Upper lobe of left lung (tissue), 4 donors: ENCODE data around the gene SNX30.

Experiments
- EP300 ChIP-seq, 4 donors: sonication (generic); formaldehyde crosslinking; IDR thresholded peaks; one replicate each; pipeline ENCODE4 v1.5.1; 2017; ENCODE audit warnings: antibody characterized with exemption in 4 of 4, control low read depth in 2 of 4
- POLR2A ChIP-seq, 4 donors: fragments of 450-650 bp; IDR thresholded peaks; one replicate each; pipeline ENCODE4 v1.5.1; 2016 to 2017; ENCODE audit warnings: antibody characterized with exemption in 4 of 4, mild to moderate bottlenecking in 2 of 4
- TF ChIP-seq, protein P1 (sequence below), 6 experiments: fragments of 450-650 bp in 4 of 6; fragments of 200-600 bp in 2 of 6; sonication (generic) in 2 of 6; IDR thresholded peaks; one replicate each; pipeline ENCODE4 v1.5.1; 2016 to 2019; ENCODE audit warnings: antibody characterized with exemption in 6 of 6

DNA sequence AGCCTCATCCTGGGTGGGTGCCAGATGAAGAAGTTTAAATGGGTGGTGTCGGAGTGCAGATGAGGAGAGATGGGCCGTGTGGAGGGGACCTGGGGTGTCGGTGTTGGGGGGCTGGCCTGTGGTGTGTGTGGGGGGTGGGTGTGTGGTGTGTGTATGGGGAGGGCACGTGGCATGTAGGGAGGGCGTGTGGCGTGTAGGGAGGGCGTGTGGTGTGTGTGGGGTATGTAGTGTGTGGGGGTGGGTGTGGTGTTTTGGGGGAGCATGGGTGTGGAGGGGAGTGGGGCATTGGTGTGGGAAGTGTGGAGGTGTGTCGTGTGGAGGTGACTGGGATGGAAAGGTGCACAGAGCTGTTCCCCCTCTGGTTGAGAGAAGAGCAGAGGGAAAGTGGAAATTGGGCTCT lies 105.6 kb downstream of the SNX30 start:
- no peak for TF ChIP-seq EP300 (IDR thresholded peaks at IDR 0.05)
- TF ChIP-seq POLR2A (IDR thresholded peaks at IDR 0.05): no peak
- TF ChIP-seq, protein P1, sequence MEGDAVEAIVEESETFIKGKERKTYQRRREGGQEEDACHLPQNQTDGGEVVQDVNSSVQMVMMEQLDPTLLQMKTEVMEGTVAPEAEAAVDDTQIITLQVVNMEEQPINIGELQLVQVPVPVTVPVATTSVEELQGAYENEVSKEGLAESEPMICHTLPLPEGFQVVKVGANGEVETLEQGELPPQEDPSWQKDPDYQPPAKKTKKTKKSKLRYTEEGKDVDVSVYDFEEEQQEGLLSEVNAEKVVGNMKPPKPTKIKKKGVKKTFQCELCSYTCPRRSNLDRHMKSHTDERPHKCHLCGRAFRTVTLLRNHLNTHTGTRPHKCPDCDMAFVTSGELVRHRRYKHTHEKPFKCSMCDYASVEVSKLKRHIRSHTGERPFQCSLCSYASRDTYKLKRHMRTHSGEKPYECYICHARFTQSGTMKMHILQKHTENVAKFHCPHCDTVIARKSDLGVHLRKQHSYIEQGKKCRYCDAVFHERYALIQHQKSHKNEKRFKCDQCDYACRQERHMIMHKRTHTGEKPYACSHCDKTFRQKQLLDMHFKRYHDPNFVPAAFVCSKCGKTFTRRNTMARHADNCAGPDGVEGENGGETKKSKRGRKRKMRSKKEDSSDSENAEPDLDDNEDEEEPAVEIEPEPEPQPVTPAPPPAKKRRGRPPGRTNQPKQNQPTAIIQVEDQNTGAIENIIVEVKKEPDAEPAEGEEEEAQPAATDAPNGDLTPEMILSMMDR (IDR thresholded peaks at IDR 0.05): no peak
